Natural killer cell treated with Interleukin-12 subunit alpha and Interleukin-12 subunit beta and Interleukin-15 and Interleukin-18, amount 100 ng/mL, for 72 hours (primary cell): ENCODE data around the gene CLBA1. TPM values are rescaled to one million over a fixed set of nuclear protein-coding genes. Genes with fewer than 3 reads are reported as not detected.
A peak's percentile ranks its signal among the peaks of the same experiment; 100 is the strongest.

Experiments
- ATAC-seq, 2 donors: fragments of 150-1000 bp; cut with Tn5 transposase in 1 of 2; sonication (Bioruptor Pico), chemical (Tn5 transposase) in 1 of 2; 2 replicates each; pipeline ENCODE4 v1.10.0; 2021
- DNase-seq: peaks from one replicate; pipeline ENCODE4 v3.0.0; 2022; ENCODE audit warnings: low spot score
- H3K27ac Mint-ChIP-seq, 2 donors: 1 replicate in 1 of 2; 2 replicates in 1 of 2; pipeline ENCODE4 v1.8.0; 2022; ENCODE audit warnings: mixed read lengths in 2 of 2, mild to moderate bottlenecking in 1 of 2, moderate library complexity in 1 of 2
- H3K27me3 Mint-ChIP-seq, 2 donors: 1 replicate in 1 of 2; 2 replicates in 1 of 2; pipeline ENCODE4 v1.8.0; 2022; ENCODE audit warnings: mixed read lengths in 2 of 2
- H3K36me3 Mint-ChIP-seq: one replicate; pipeline ENCODE4 v1.8.0; 2022; ENCODE audit warnings: mixed read lengths
- H3K4me1 Mint-ChIP-seq, 2 donors: 1 replicate in 1 of 2; 2 replicates in 1 of 2; pipeline ENCODE4 v1.8.0; 2022; ENCODE audit warnings: low read depth in 2 of 2, mixed read lengths in 2 of 2, mild to moderate bottlenecking in 1 of 2
- H3K4me3 Mint-ChIP-seq: one replicate; pipeline ENCODE4 v1.8.0; 2022; ENCODE audit warnings: mixed read lengths
- H3K9me3 Mint-ChIP-seq: 2 replicates; pipeline ENCODE4 v1.8.0; 2022; ENCODE audit warnings: mixed read lengths
- total RNA-seq, 2 donors: library from RNA; stranded (reverse); gene quantifications; one replicate each; pipeline ENCODE4 v1.2.3, GENCODE V29; 2022

The CLBA1 gene
- total RNA-seq, 2 donors from 2014 or later: 1.2 to 1.5 TPM

GRCh38 chr14:104953097-104953496, 32.5 kb upstream of the CLBA1 start:
- no peak overlapping the region for H3K27ac Mint-ChIP-seq
- no peaks in the 10 kb centered on the region for H3K4me1 Mint-ChIP-seq
- no peak for ATAC-seq
- peaks cover 10% of the 10 kb centered on the region in 2 donors for H3K27me3 Mint-ChIP-seq
- DNase-seq: no peak
- no peak overlapping the region for H3K4me3 Mint-ChIP-seq
- H3K9me3 Mint-ChIP-seq: no peaks in the 10 kb centered on the region
- H3K36me3 Mint-ChIP-seq: no peaks in the 10 kb centered on the region

- Mint-ChIP-seq H3K36me3 (no peaks in the 10 kb centered on the region), H3K9me3 (no peaks in the 10 kb centered on the region), H3K4me1 (no peaks in the 10 kb centered on the region), H3K27me3 (peaks cover 10 to 13% of the 10 kb centered on the region in 2 donors), H3K27ac (no peak overlapping the region), H3K4me3 (no peak overlapping the region)
- ATAC-seq (no peak), DNase-seq (no peak)
These were observed 31.5 kb upstream of the CLBA1 start for GRCh38 chr14:104953896-104954656.

DNA sequence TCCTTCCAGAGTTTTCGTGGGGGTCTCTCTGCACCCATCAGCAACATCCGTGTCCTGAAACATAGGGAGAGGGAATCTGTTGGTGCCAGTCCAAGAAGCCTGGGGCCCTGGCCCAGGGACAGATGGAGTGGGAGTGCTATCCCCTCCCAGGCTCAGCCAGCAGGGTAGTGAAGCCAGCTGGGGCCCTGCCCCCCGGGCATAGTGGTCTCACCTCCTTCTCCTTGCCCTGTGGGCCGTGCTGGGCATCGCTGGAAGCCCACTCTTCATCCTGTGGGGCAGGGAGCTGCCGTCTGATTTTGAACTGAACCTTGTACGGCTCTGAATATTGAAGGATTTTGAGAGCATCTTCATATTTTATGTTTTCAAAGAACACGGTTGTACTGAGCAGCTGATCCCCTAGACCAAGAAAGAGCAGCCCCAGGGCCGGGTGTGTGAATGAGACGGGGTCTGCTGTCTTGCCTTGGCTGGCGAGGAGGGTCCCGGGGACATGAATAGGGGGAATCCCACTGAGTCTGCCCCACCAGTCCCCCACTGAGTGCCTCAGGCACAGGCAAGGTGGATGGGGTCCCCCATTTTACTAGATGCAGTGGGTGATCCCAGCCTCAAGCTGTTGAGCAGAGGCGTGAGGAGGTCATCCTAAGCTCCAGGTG, 30.7 kb upstream of the CLBA1 start:
- ATAC-seq (no peak), DNase-seq (no peak)
- H3K4me3 Mint-ChIP-seq: no peak overlapping the region
- no peak overlapping the region for H3K27ac Mint-ChIP-seq
- no peaks in the 10 kb centered on the region for H3K9me3 Mint-ChIP-seq
- no peaks in the 10 kb centered on the region for H3K36me3 Mint-ChIP-seq
- peaks cover 10 to 13% of the 10 kb centered on the region in 2 donors for H3K27me3 Mint-ChIP-seq
- H3K4me1 Mint-ChIP-seq: no peaks in the 10 kb centered on the region

DNA sequence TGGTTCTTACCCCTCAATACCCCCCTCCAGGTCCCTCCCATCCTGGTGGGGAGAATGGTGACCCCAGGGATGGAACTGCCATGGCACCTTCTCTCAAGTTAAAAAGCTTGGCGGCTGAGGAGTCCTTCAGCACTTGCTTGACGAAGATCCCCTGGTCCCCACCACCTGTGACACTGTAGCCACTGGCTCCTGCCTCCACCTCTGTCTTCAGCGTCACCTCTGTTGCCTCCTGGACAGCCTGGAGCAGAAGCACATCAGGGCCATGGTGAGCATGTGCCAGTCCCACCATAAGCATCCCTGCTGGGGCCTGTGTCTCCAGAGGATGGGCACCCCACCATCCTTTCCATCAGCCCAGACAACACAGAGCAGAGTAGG, 30.2 kb upstream of the CLBA1 start:
- no peak overlapping the region for H3K27ac Mint-ChIP-seq
- no peak for ATAC-seq

GRCh38 chr14:104956290-104956890, 29.2 kb upstream of the CLBA1 start:
- H3K9me3 Mint-ChIP-seq: no peaks in the 10 kb centered on the region
- H3K27me3 Mint-ChIP-seq: peaks cover 18 to 19% of the 10 kb centered on the region in 2 donors
- H3K4me3 Mint-ChIP-seq: no peak overlapping the region
- H3K4me1 Mint-ChIP-seq: no peaks in the 10 kb centered on the region
- DNase-seq (no peak), ATAC-seq (peak in 1 of 2 donors; percentile 27)
- H3K27ac Mint-ChIP-seq: no peak overlapping the region
- H3K36me3 Mint-ChIP-seq: no peaks in the 10 kb centered on the region

More for the DNA sequence above, 30.2 kb upstream of the CLBA1 start:
- Mint-ChIP-seq H3K27me3 (peaks cover 15 to 16% of the 10 kb centered on the region in 2 donors), H3K4me3 (no peak overlapping the region), H3K36me3 (no peaks in the 10 kb centered on the region), H3K4me1 (no peaks in the 10 kb centered on the region), H3K9me3 (no peaks in the 10 kb centered on the region)
- no peak for DNase-seq

GRCh38 chr14:104957146-104958113, 28.2 kb upstream of the CLBA1 start:
- no peak overlapping the region for H3K4me3 Mint-ChIP-seq
- no peak overlapping the region for H3K27ac Mint-ChIP-seq
- H3K36me3 Mint-ChIP-seq: no peaks in the 10 kb centered on the region
- peaks cover 18 to 19% of the 10 kb centered on the region in 2 donors for H3K27me3 Mint-ChIP-seq
- ATAC-seq (peak; percentile 40 to 56), DNase-seq (no peak)
- H3K4me1 Mint-ChIP-seq: no peaks in the 10 kb centered on the region
- H3K9me3 Mint-ChIP-seq: no peaks in the 10 kb centered on the region

DNA sequence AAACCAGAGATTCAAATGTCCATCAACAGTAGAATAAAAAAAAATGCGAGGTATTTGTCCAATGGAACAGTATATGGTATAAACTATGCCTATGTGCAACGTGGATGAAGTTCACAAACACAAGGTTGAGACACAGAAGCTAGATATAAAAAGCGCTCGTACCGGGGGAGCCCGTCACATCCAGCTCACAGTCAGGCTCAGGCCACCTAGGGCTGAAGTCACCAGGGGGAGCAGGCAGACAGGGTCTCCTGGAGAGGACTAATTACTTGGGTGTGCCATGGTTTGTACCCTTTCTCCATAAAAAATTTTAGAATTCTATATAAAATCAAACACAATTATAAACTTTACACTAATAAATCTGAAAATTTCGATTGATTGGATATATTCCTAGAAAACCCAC, 21.0 kb upstream of the CLBA1 start:
- Mint-ChIP-seq H3K4me1 (no peaks in the 10 kb centered on the region), H3K4me3 (no peak overlapping the region), H3K36me3 (no peaks in the 10 kb centered on the region), H3K27me3 (peaks cover 8 to 11% of the 10 kb centered on the region in 2 donors), H3K27ac (no peak overlapping the region), H3K9me3 (no peaks in the 10 kb centered on the region)
- DNase-seq (peak; percentile 37), ATAC-seq (no peak)

DNA sequence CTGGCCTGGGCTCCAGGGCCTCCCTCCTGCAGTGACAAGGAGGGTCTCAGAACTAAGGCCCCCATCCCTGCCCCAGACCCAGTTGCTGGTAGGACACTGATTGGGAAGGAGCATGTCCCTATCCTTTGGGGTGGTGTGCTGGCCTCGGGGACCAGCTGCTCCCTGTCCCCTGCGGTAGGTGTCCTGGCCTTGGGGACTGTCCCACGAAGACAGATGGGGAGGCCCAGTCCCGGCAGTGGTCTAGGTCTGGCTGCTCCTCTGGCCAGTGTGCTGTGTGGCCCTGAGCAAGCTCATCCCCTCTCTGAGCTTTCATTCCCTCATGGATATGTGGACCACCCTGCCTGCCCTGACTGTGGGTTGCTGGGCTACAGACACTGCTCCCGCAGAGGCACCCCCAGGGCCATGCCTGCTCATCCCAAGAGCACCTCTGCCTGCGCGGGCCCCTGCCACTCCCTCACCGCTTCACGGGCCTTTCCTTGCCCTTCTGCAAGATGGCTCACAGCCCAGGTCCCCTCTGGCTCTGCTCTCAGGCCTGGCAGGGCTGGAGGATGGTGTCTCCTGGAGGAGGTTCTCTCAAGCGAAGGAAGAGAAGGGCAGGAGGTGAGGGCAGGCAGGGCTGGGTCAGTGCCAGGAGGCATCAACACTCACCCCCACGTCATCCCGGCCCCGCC, 19.9 kb upstream of the CLBA1 start:
- peaks cover 0 to 5% of the 10 kb centered on the region in 2 donors for H3K27me3 Mint-ChIP-seq
- no peaks in the 10 kb centered on the region for H3K9me3 Mint-ChIP-seq
- ATAC-seq (peak in 1 of 2 donors; percentile 29), DNase-seq (peak; percentile 57)
- H3K4me1 Mint-ChIP-seq: no peaks in the 10 kb centered on the region
- no peak overlapping the region for H3K27ac Mint-ChIP-seq
- H3K4me3 Mint-ChIP-seq: no peak overlapping the region
- no peaks in the 10 kb centered on the region for H3K36me3 Mint-ChIP-seq

DNA sequence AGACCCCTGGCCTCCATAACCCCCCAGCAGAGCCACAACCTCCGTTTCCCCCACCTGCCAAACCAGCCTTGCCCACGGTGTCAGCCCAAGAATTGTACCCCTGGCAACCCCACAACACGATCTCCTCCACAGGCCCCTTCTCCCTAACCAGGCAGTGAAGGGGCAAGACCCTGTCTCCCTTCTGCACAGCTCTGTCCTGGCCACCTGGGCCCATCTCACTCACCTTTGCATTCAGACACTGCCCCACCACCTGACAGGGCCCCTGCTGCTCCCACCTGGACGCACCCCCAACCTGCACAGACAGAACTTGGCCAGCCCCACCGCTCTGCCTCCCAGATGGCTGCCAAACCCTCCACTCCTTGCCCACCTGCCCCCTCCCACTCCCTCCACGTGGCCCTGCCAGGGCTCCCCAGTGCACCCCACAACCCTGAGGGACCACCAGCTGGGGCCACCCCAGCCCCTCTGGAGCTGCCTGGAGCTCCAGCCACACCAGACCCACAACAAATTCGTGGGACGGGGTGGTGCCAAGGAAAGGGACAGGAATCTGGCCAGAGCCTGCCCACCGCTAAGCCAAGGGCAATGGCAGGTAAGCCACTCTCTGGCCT, 19.2 kb upstream of the CLBA1 start:
- no peaks in the 10 kb centered on the region for H3K9me3 Mint-ChIP-seq

GRCh38 chr14:104966981-104967385, 18.6 kb upstream of the CLBA1 start:
- H3K36me3 Mint-ChIP-seq: no peaks in the 10 kb centered on the region
- H3K9me3 Mint-ChIP-seq: no peaks in the 10 kb centered on the region
- no peak for ATAC-seq
- H3K27ac Mint-ChIP-seq: no peak overlapping the region
- no peak overlapping the region for H3K4me3 Mint-ChIP-seq
- DNase-seq: no peak
- no peaks in the 10 kb centered on the region for H3K4me1 Mint-ChIP-seq
- peaks cover 0 to 5% of the 10 kb centered on the region in 2 donors for H3K27me3 Mint-ChIP-seq

More for the DNA sequence above, 19.2 kb upstream of the CLBA1 start:
- Mint-ChIP-seq H3K4me3 (no peak overlapping the region), H3K36me3 (no peaks in the 10 kb centered on the region), H3K27me3 (peaks cover 0 to 5% of the 10 kb centered on the region in 2 donors), H3K27ac (no peak overlapping the region), H3K4me1 (no peaks in the 10 kb centered on the region)
- DNase-seq (peak; percentile 44), ATAC-seq (peak in 1 of 2 donors; percentile 14)

DNA sequence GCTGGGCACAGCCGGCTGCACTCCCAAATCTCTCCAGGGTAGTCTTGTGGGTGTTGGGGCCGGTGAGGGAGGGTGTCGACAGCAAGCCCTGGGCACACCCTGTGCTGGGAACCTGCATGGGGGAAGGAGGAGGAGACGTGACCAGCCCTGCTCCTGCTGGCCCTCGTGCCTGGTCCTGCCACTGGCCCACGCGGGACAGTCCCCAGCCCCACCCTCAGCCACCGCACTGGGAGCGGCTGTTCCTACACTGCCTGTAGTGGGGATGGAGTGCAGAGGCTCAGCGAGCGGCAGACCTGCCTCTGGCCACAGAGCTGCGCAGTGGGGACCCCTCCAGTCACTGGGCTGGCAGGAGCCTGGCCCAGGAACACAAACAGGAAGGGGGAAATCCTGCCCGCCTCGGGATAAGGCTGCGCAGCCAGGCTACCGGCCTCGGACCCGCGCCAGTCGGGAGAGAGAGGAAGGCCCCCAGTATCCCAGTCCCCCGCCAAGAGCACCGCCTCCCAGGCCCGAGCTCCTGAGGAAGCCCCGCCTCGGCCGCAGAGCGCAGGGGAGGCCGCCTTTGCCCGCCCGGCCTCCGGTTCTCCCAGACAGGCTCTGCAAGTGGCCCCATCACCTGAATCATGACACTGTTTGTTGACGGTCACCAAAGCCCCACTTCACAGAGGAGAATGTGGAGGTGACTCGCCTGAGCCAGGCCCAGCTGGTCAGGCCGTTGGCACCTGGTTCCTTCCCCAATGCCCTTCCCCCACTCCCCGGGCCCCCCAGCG, 18.0 kb upstream of the CLBA1 start:
- Mint-ChIP-seq H3K27me3 (peaks cover 0 to 5% of the 10 kb centered on the region in 2 donors), H3K9me3 (no peaks in the 10 kb centered on the region), H3K27ac (no peak overlapping the region), H3K4me3 (no peak overlapping the region), H3K4me1 (no peaks in the 10 kb centered on the region), H3K36me3 (no peaks in the 10 kb centered on the region)
- DNase-seq (peak; percentile 57), ATAC-seq (peak; percentile 8 to 22)

DNA sequence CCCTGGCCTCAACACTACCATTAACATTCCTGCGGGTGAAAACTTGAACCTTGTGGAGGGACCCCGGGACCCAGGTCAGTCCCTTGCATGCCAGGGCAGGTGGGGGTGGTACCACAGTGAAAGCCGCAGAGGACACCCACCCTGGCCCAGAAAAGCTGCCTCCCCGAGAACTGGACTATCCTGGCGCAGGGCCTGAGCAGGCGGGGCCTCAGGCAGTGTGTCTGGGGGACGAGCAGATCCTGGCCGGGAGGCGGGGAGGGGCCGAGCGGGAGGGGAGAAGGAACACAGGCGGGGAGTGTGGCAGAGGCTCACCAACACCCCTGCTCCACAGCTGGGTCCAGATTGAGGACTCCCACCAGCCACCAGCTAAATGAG, 17.4 kb upstream of the CLBA1 start:
- H3K27me3 Mint-ChIP-seq: peaks cover 0 to 5% of the 10 kb centered on the region in 2 donors
- DNase-seq (no peak), ATAC-seq (no peak)
- H3K4me1 Mint-ChIP-seq: no peaks in the 10 kb centered on the region
- H3K36me3 Mint-ChIP-seq: no peaks in the 10 kb centered on the region
- H3K9me3 Mint-ChIP-seq: no peaks in the 10 kb centered on the region
- H3K4me3 Mint-ChIP-seq: no peak overlapping the region
- H3K27ac Mint-ChIP-seq: no peak overlapping the region
